Measurements from ENCODE around the gene GPR141. TPM values are rescaled to one million over a fixed set of nuclear protein-coding genes. Genes with fewer than 3 reads are reported as not detected.

The GPR141 gene
- total RNA-seq, 1 experiment from 2014 or later = not detected

DNA sequence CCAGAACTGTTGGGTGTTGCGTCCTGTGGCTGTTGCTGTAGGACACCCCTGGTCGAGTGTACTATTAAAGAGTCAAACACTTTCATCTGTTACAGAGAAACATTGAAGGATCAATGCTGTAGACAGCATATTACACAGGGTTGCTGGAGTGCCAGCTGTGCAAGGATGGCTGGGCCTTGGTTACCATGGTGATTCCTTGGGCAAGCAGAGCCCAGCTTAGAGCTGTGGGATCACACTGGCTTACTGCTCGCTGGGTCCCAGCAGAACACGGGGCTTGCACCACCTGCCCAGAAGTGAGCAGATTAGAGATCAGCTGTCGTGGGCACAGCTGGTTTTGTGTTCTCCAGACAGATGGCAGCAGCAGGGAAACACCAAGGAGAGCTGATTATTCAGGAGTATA is 76.0 kb downstream of the GPR141 start:
- Mint-ChIP-seq H3K36me3 (ENCODE audit: insufficient read depth, unreplicated experiment) (no peaks in the 10 kb centered on the region), H3K9me3 (ENCODE audit: unreplicated experiment) (no peaks in the 10 kb centered on the region), H3K27ac (ENCODE audit: unreplicated experiment) (no peak overlapping the region), H3K27me3 (ENCODE audit: insufficient read depth, unreplicated experiment) (peaks cover 9% of the 10 kb centered on the region), H3K4me3 (ENCODE audit: unreplicated experiment) (no peak overlapping the region), H3K4me1 (ENCODE audit: low read depth, unreplicated experiment) (no peaks in the 10 kb centered on the region)
- H3K4me3 ChIP-seq (ENCODE audit: low read depth, low read length) = no peak overlapping the region
- TF ChIP-seq, protein P1, sequence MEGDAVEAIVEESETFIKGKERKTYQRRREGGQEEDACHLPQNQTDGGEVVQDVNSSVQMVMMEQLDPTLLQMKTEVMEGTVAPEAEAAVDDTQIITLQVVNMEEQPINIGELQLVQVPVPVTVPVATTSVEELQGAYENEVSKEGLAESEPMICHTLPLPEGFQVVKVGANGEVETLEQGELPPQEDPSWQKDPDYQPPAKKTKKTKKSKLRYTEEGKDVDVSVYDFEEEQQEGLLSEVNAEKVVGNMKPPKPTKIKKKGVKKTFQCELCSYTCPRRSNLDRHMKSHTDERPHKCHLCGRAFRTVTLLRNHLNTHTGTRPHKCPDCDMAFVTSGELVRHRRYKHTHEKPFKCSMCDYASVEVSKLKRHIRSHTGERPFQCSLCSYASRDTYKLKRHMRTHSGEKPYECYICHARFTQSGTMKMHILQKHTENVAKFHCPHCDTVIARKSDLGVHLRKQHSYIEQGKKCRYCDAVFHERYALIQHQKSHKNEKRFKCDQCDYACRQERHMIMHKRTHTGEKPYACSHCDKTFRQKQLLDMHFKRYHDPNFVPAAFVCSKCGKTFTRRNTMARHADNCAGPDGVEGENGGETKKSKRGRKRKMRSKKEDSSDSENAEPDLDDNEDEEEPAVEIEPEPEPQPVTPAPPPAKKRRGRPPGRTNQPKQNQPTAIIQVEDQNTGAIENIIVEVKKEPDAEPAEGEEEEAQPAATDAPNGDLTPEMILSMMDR (IDR thresholded peaks at IDR 0.05; ENCODE audit: insufficient read depth in 1 of 2, low read depth in 1 of 2, low read length in 1 of 2, severe bottlenecking in 1 of 2, unreplicated experiment in 1 of 2) = no peak
- ChIA-PET POLR2A (no interaction called here), CTCF (no interaction called here)
- BruUV-seq (replicated peaks) = no TSS peak
- H3K27me3 ChIP-seq (replicated peaks; ENCODE audit: control insufficient read depth, insufficient read depth, low read length) = no peaks in the 10 kb centered on the region
- H3K4me1 ChIP-seq = no peaks in the 10 kb centered on the region
- H3K9me3 ChIP-seq = no peaks in the 10 kb centered on the region
- no peaks in the 10 kb centered on the region for H3K36me3 ChIP-seq (ENCODE audit: control insufficient read depth, insufficient read depth, low read length)
- intact Hi-C loops (cut with micrococcal nuclease; ENCODE audit: unreplicated experiment) = no loop called here
- no peak for DNase-seq

DNA sequence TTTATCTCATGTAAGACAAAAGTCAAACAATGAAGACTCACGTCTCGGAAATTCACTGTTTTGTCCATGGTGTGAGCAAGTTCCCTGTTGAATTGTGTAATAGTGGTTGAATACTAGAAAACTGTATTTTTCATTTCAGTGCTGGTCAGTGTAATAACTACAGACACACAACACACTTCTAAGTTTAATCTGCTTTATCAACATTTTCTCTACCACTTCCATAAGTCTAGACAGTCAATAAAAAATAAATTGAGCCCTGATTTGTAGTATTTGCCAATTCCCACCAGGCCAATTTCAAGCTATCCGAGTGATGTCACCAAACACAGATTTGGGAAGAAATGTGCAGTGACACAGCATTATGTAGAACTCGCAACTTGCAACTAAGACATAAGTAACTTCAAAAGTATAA is 81.9 kb downstream of the GPR141 start:
- Mint-ChIP-seq H3K9me3 (ENCODE audit: unreplicated experiment) (no peaks in the 10 kb centered on the region), H3K36me3 (ENCODE audit: insufficient read depth, unreplicated experiment) (no peaks in the 10 kb centered on the region), H3K27me3 (ENCODE audit: insufficient read depth, unreplicated experiment) (peaks cover 6% of the 10 kb centered on the region), H3K27ac (ENCODE audit: unreplicated experiment) (no peak overlapping the region), H3K4me1 (ENCODE audit: low read depth, unreplicated experiment) (no peaks in the 10 kb centered on the region), H3K4me3 (ENCODE audit: unreplicated experiment) (no peak overlapping the region)
- DNase-seq = no peak
- H3K4me3 ChIP-seq (ENCODE audit: low read depth, low read length) = no peak overlapping the region
- intact Hi-C loops (cut with micrococcal nuclease; ENCODE audit: unreplicated experiment) = no loop called here
- POLR2A ChIA-PET = no interaction called here
- BruUV-seq (replicated peaks) = no TSS peak
- no peaks in the 10 kb centered on the region for H3K4me1 ChIP-seq
- CTCF ChIA-PET = no interaction called here
- no peaks in the 10 kb centered on the region for H3K36me3 ChIP-seq (ENCODE audit: control insufficient read depth, insufficient read depth, low read length)
- TF ChIP-seq, protein P1 (IDR thresholded peaks at IDR 0.05; ENCODE audit: insufficient read depth in 1 of 2, low read depth in 1 of 2, low read length in 1 of 2, severe bottlenecking in 1 of 2, unreplicated experiment in 1 of 2) = no peak
- H3K27me3 ChIP-seq (replicated peaks; ENCODE audit: control insufficient read depth, insufficient read depth, low read length) = no peaks in the 10 kb centered on the region
- no peaks in the 10 kb centered on the region for H3K9me3 ChIP-seq

DNA sequence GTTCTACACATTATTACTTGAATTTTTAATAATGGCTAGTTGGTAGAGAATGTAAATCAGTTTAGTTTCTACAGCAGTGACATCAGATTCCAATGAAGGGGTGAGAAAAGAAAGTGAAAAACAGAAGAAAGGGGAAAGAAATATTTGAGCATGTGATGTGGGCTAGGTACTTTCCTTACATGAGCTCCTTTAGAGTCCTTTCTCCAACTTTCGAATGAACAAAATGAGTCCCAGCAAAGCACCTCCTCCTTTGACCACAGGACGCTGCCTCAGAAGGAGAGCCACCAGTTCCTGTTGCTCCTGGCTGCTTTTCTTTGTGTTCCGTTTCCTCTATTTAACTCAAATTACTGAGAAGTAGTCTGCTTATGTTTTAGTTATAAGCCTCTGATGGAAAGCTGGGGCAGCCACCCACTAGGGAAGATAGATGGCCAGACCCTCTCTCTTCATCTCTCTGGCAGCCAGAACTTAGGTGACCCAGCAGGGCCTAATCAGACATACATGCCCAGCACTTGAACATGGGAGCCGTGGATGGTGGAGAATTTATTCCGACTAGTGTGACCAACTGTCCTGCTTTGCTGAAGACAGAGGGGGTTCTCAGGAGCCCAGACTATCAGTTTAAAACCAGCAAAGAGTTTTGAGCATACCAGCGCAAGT is 82.4 kb downstream of the GPR141 start:
- no peaks in the 10 kb centered on the region for H3K9me3 Mint-ChIP-seq (ENCODE audit: unreplicated experiment)
- no peaks in the 10 kb centered on the region for H3K4me1 Mint-ChIP-seq (ENCODE audit: low read depth, unreplicated experiment)
- no peak for DNase-seq
- ChIA-PET POLR2A (no interaction called here), CTCF (no interaction called here)
- H3K4me3 Mint-ChIP-seq (ENCODE audit: unreplicated experiment) = no peak overlapping the region
- intact Hi-C loops (cut with micrococcal nuclease; ENCODE audit: unreplicated experiment) = no loop called here
- H3K27me3 Mint-ChIP-seq (ENCODE audit: insufficient read depth, unreplicated experiment) = peaks cover 3% of the 10 kb centered on the region
- no peak overlapping the region for H3K4me3 ChIP-seq (ENCODE audit: low read depth, low read length)
- no TSS peak for BruUV-seq (replicated peaks)
- no peaks in the 10 kb centered on the region for H3K36me3 Mint-ChIP-seq (ENCODE audit: insufficient read depth, unreplicated experiment)
- H3K27me3 ChIP-seq (replicated peaks; ENCODE audit: control insufficient read depth, insufficient read depth, low read length) = no peaks in the 10 kb centered on the region
- H3K27ac Mint-ChIP-seq (ENCODE audit: unreplicated experiment) = no peak overlapping the region
- no peaks in the 10 kb centered on the region for H3K9me3 ChIP-seq
- H3K36me3 ChIP-seq (ENCODE audit: control insufficient read depth, insufficient read depth, low read length) = no peaks in the 10 kb centered on the region
- H3K4me1 ChIP-seq = no peaks in the 10 kb centered on the region
- TF ChIP-seq, protein P1 (IDR thresholded peaks at IDR 0.05; ENCODE audit: insufficient read depth in 1 of 2, low read depth in 1 of 2, low read length in 1 of 2, severe bottlenecking in 1 of 2, unreplicated experiment in 1 of 2) = no peak
